ENCODE measurements around the gene ZNG1F.
A peak's percentile ranks its signal among the peaks of the same experiment; 100 is the strongest.
"Not testable (repeated sequence)": the region's sequence is repeated elsewhere in the genome, so short reads cannot be mapped to it uniquely, and the experiment has no call there.

The ZNG1F gene

DNA sequence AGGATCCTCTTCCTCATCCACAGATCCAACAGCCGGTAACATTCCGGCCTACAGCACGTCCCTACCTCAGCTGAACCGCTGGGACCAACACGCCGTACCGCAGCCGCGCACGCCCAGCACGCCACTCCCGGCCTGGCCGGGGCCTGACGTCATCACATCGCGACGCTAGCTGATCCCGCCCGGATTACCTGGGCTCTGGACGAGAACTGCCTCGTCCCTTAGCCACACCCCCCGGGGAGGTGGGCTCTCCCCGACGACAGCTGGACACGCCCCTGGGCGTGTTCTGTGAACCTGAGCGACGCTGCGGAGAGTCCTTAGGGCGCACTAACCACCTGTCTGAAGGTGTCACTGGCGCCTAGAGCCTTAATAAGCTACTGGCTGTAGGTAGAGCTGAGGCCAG lies at the start of gene ZNG1F:
TSS of gene ZNG1F (minus strand) at position 101 of the 400 bp plus-strand sequence. CDS start at position 42, 59 bp downstream.
- not testable (repeated sequence) for DNase-seq

DNA sequence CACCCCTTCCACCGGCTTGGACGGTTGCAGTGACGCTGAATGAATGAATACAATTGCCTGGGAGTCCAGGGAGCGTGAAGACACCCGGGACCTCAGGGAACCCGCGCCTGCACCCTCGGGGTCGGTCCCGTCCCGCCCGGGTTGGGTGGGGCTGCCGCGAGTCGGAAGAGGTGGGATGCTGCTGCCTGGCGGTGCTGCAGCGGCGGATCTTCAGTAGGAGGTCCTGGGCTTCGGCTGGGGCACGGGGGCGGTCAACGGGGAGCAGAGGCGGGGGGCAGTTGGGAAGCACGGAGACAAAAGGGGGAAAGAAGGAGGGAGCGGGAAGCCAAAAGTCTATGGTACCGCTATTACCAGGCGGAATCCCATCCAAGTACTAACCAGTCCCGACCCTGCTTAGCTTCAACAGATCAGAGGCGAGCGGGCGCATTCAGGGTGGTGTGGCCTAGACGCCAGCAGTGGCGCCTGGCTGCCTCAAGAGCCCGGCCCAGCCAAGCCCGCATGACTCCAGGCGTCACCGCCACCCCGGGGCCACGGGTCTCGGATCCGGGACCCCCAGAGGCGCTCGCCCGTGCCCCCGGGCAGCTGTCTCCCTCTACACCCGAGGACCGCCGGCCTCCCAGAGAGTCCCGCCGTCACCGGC lies 48.1 kb upstream of the ZNG1F start:
- DNase-seq: not testable (repeated sequence)

GRCh38 chr9:41236486-41237109 lies 47.5 kb upstream of the ZNG1F start:
- DNase-seq: not testable (repeated sequence)

DNA sequence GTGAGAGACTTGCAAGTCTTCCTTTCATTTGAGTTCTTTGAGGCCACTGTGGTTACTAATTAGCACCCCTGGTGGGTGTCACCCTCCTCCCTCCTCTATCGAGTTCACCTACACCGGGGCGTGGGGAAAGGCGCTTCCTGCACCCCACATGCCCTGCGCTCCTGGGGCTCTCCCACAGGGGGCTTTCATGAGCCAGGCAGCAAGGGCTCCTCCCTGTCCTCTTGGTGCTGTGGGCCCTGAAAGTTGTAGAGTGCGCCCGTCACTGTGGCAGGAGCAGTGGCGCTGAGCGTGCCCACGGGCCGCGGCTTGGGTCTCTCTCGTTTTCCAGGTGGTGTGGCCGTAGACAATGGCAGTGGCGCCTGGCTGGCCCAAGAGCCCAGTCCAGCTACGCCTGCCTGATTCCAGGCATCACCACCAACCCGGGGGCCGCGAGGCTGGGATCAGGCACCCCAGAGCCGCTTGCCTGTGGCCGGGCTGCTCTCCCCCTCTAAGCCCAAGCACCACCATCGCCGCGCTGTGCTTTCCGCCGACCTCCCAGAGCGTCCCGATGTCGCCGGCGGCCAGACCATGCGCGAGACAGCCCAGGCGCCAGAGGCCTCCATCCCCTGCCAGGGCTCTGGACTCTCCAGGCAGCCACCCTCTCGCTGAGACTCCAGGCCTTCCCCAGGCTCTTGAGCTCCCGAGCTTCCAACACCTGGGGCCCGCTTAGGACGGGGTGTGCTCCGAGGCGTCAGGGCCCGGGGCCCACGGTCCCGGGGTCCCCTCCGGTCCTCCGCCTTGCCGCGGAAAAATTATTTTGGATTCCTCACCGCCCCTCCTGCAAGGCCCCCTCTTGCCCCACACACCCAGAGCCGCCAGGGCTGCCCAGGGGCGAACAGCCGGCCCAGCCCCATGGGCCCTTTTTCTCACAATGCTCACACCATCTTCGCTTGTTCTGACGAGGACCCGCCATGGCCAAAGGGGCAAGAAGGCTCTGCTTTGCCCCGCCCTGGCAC lies 46.0 kb upstream of the ZNG1F start:
- not testable (repeated sequence) for DNase-seq

DNA sequence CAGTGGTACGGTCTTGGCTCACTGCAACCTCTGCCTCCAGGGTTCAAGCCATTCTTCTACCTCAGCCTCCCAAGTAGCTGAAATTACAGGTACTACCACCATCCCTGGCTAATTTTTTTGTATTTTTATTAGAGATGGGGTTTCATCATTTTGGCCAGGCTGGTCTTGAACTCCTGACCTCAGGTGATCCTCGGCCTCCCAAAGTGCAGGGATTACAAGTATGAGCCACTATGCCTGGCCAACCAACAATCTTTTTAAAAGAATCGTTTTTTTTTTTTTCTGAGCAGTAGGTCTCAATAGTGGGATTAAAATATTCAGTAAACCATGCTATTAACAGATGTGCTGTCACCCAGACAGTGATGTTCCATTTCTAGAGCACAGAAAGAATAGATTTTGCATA lies 45.1 kb upstream of the ZNG1F start:
- not testable (repeated sequence) for DNase-seq

DNA sequence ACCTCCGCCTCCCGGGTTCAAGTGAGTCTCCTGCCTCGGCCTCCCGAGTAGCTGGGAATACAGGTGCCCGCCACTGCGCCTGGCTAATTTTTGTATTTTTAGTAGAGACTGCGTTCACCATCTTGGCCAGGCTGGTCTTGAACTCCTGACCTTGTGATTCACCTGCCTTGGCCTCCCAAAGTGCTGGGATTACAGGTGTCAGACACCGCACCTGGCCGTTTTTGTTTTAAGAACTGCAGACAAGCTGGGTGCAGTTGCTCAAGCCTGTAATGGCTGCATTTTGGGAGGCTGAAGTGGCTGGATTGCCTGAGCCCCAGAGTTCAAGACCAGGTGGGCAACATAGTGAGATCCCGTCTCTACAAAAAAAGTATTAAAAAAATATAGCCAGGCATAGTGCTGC lies 43.2 kb upstream of the ZNG1F start:
- DNase-seq: not testable (repeated sequence)

DNA sequence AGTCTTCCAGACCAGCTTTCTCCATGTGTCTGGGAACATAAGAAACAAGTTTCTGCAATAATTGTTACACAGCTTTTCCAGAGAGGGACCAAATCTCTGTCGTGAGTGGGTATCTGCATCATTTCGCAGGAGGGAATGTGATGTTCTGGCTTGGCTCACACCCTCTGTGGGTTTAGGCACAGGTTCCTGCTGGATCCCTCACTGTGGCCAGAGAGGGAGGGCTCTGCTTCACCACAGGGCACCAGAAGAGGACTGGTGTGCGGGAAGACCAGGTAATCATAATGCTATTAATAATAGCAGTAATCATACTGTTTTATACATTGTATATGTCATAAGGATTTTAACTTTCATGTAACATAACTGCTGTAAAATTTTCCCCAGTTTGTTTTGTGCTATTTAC lies 41.3 kb upstream of the ZNG1F start:
- peak; percentile 1 for DNase-seq

- no peak for DNase-seq
These were observed 40.6 kb upstream of the ZNG1F start for GRCh38 chr9:41229408-41230401.

DNA sequence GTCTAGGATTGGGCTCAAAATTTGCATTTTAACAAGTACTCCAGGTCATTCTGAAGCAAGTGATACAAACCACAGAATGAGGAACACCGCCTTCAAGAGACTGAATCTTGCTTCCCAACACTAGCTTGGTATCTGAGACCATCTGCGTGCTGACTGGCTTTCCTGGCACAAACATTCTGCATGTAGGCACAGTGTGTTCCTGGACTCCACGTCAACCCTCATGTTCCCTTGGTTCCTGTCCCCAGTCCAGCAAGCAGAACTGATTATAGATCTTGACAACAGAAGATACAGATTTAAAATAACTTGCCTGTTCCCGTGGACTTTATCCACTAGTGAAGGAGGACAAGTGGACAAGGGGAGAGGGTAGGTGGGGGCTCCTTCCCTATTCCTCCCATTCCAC lies 30.7 kb upstream of the ZNG1F start:
- not testable (repeated sequence) for DNase-seq

GRCh38 chr9:41188439-41188838 lies 678 bp downstream of the ZNG1F start:
- not testable (repeated sequence) for DNase-seq

DNA sequence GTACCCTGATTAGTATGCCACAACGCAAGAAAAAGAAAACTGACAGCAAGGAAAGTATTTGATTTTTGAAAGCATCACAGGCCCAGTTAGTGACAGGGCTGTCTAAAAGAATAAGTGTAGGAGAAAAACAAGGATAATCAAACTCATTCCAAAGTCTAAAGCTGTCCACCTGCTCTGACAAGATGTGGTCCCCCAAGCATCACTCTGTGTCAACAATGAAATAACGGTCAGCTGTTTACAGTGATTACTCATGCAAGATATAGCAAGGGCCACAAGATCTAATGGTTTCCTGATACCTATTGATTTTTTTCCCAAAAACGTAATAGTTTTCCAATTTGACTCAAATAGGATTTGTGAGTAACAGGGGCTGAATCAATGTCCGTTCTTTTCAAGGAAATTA lies 14.1 kb downstream of the ZNG1F start:
- not testable (repeated sequence) for DNase-seq

DNA sequence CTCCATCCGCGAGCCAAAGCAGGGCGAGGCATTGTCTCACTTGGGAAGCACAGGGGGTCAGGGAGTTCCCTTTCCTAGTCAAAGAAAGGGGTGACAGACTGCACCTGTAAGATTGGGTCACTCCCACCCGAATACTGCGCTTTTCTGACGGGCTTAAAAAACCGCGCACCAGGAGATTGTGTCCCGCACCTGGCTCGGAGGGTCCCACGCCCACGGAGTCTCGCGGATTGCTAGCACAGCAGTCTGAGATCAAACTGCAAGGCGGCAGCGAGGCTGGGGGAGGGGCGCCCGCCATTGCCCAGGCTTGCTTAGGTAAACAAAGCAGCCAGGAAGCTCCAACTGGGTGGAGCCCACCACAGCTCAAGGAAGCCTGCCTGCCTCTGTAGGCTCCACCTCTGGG lies 39.0 kb downstream of the ZNG1F start:
- not testable (repeated sequence) for DNase-seq

DNA sequence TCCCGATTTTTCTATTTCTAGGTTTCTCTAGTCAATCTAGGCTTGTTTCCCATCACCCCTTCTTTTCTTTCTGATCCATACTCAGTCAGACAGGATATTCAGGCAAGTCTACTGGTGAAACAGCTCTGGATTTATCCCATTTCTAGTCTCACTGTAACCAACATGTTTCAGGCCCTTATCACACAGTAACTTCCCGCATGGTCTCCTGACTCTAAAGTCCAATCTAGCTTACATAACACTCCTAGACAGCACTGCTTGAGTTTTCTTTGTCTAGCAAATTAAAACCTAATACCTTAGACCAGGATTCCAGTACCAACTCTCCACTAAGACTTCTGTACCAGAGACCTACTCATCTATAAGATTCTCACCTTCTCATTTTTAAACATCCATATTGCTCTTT lies 47.2 kb downstream of the ZNG1F start:
- not testable (repeated sequence) for DNase-seq

DNA sequence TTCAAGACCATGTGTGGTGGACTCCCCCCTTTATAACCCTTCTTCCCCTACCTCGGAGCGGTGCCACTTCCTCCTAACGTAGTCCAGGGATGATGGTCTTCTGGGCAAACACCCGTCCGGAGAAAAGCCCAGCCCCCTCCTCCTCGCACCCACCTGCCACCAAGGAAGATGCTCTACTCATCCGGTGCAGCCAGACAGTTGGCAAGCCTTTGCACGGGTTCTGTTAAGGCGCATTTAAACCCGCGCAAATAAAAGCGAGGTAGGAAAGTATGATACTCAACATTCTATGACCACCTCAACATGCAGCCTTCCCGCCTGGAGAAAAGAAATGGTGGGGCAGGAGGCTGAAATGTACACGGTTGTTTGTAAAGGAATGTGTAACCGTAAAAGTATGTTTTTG lies 60.5 kb downstream of the ZNG1F start, which contains the start of gene FOXD4L6:
TSS of gene FOXD4L6 (minus strand) at position 101 of the 400 bp plus-strand sequence. CDS start 298 bp downstream, outside the sequence.
- DNase-seq: not testable (repeated sequence)

DNA sequence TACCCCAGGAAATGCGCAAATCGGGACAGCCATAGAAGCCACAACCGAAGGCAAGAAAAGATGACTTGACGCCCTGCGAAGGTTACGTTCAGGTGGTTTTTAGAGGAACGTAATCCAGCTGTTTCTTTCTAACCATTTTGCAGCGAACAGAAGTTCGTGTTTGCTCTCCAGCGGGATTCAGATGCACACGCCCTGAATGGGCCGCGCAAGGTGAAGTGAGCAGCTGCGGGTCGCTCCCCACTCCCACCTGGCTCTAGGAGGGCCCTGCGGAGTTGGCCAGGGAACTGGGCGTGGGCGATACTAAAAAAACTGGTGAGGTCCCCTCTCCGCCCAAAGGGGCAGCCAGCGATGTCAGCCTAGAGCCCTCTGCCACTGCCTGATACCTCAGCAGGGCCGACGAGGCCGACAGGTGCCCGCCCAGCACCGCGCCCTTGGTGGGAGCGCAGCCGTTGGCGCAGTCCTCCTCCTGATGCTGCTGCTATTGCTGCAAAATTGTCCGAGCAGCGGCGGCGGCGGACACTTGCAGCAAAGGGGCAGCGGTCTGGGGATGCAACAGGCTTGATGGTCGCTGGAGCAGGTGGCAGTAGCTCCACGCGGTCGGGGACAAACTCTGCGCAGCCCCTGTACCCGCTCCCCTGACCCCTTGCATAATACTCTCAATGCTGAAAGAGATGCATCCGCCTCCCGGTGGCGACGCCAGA lies 62.2 kb downstream of the ZNG1F start:
- not testable (repeated sequence) for DNase-seq

- not testable (repeated sequence) for DNase-seq
These were observed 63.2 kb downstream of the ZNG1F start for GRCh38 chr9:41125936-41126335.

DNA sequence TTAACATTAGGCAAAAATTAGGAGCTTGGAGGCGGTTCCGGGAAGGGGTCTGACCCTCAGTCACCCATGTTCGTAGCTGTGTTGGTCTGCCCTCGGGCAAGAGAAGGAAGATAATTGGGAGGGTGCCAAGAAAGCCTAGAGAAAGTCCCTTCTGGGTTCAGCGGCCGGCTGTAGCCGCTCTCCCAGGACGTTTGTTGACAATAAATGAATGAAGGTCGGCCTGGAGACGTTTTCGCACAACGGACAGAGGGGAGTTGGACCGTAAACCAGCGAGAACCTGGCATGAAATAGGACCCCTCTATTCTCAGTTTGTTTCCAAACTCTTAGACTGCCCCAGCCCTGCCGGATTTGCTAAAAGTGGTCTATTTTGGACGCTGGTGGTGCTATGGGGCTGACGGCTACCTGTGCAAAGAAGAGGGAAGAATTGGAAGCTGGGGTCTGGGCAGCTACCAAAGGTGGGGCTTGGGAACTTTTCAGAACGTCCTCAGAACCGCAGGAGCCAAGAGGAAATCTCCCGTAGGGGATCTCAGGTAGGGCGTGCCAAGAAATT lies 63.9 kb downstream of the ZNG1F start:
- not testable (repeated sequence) for DNase-seq

GRCh38 chr9:41124250-41125108 lies 64.6 kb downstream of the ZNG1F start:
- DNase-seq: not testable (repeated sequence)

GRCh38 chr9:41123812-41124211 lies 65.3 kb downstream of the ZNG1F start:
- not testable (repeated sequence) for DNase-seq

GRCh38 chr9:41123396-41123795 lies 65.7 kb downstream of the ZNG1F start:
- DNase-seq: not testable (repeated sequence)
